PFSK-1 (cell line): ENCODE measurements around the gene VAT1L.

ENCODE experiments used
- FOXP2 ChIP-seq: optimal IDR thresholded peaks from 2 replicates; pipeline ENCODE3; 2011; ENCODE audit warnings: borderline replicate concordance, control low read depth, inconsistent platforms; ENCODE audit not compliant: insufficient read depth; ENCODE audit errors: extremely low read length, extremely low read depth
- POLR2AphosphoS5 ChIP-seq: IDR thresholded peaks from 2 replicates; pipeline ENCODE4 v1.6.1; 2012; ENCODE audit warnings: low read depth, mild to moderate bottlenecking, control low read depth, low read length, moderate library complexity
- SIN3A ChIP-seq: IDR thresholded peaks from 2 replicates; pipeline ENCODE4 v1.6.1; 2012; ENCODE audit warnings: mild to moderate bottlenecking, low read length, moderate library complexity, borderline replicate concordance; ENCODE audit not compliant: insufficient read depth
- TAF1 ChIP-seq: IDR thresholded peaks from 2 replicates; pipeline ENCODE4 v1.6.1; 2012; ENCODE audit warnings: low read length, control low read depth, borderline replicate concordance; ENCODE audit not compliant: insufficient read depth
- TF ChIP-seq, protein P1 (sequence below), 2 experiments: IDR thresholded peaks; 2 replicates each; pipeline versions ENCODE4 v1.6.1 to v1.8.0; 2011 to 2012; ENCODE audit warnings: low read depth in 2 of 2, low read length in 2 of 2, control low read depth in 1 of 2, inconsistent platforms in 1 of 2, mild to moderate bottlenecking in 1 of 2, moderate library complexity in 1 of 2; ENCODE audit not compliant: insufficient read depth in 1 of 2

The VAT1L gene

GRCh38 chr16:77970371-77970770 lies 182.0 kb downstream of the VAT1L start:
- TF ChIP-seq, protein P1, sequence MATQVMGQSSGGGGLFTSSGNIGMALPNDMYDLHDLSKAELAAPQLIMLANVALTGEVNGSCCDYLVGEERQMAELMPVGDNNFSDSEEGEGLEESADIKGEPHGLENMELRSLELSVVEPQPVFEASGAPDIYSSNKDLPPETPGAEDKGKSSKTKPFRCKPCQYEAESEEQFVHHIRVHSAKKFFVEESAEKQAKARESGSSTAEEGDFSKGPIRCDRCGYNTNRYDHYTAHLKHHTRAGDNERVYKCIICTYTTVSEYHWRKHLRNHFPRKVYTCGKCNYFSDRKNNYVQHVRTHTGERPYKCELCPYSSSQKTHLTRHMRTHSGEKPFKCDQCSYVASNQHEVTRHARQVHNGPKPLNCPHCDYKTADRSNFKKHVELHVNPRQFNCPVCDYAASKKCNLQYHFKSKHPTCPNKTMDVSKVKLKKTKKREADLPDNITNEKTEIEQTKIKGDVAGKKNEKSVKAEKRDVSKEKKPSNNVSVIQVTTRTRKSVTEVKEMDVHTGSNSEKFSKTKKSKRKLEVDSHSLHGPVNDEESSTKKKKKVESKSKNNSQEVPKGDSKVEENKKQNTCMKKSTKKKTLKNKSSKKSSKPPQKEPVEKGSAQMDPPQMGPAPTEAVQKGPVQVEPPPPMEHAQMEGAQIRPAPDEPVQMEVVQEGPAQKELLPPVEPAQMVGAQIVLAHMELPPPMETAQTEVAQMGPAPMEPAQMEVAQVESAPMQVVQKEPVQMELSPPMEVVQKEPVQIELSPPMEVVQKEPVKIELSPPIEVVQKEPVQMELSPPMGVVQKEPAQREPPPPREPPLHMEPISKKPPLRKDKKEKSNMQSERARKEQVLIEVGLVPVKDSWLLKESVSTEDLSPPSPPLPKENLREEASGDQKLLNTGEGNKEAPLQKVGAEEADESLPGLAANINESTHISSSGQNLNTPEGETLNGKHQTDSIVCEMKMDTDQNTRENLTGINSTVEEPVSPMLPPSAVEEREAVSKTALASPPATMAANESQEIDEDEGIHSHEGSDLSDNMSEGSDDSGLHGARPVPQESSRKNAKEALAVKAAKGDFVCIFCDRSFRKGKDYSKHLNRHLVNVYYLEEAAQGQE (IDR thresholded peaks at IDR 0.05; ENCODE audit: insufficient read depth in 1 of 2, low read depth in 2 of 2, low read length in 2 of 2) = no peak
- TF ChIP-seq TAF1 (no peak), FOXP2 (no peak), SIN3A (no peak), POLR2AphosphoS5 (no peak)

GRCh38 chr16:77971306-77972061 lies 183.1 kb downstream of the VAT1L start:
- TF ChIP-seq POLR2AphosphoS5 (no peak), TAF1 (no peak), FOXP2 (no peak), SIN3A (no peak)

GRCh38 chr16:77972062-77972392 lies 183.7 kb downstream of the VAT1L start:
- no peak for TF ChIP-seq SIN3A
- TF ChIP-seq, protein P1 (IDR thresholded peaks at IDR 0.05; ENCODE audit: insufficient read depth in 1 of 2, low read depth in 2 of 2, low read length in 2 of 2) = no peak
- TF ChIP-seq FOXP2 = no peak
- no peak for TF ChIP-seq TAF1
- no peak for TF ChIP-seq POLR2AphosphoS5

- no peak for TF ChIP-seq SIN3A
- TF ChIP-seq, protein P1 (IDR thresholded peaks at IDR 0.05; ENCODE audit: insufficient read depth in 1 of 2, low read depth in 2 of 2, low read length in 2 of 2) = peak; percentile 70 to 90
Observed at GRCh38 chr16:77974883-77975282, 186.5 kb downstream of the VAT1L start.

GRCh38 chr16:77975942-77976341 lies 187.6 kb downstream of the VAT1L start:
- TF ChIP-seq TAF1 (no peak), SIN3A (no peak), POLR2AphosphoS5 (no peak), FOXP2 (no peak)

DNA sequence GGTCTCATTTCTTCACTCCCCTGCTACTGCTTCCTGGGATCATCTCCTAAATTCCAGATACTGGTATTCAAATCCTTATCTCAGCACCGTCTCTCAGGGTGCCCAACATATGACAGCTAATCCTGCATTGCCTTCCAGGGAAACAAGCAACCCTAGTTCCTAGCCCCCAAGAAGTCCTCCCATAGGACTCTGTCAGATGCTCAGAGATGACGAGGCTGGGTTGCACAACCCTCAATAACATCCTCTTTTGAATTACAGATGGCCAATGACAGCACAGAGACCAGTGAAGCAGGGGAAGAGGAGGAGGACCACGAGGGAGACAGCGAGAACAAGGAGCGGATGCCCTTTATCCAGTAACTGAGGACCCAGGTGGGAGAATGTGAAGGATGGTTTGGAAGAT lies 189.0 kb downstream of the VAT1L start:
- TF ChIP-seq SIN3A (no peak), POLR2AphosphoS5 (no peak), TAF1 (no peak), FOXP2 (no peak)
- TF ChIP-seq, protein P1 (IDR thresholded peaks at IDR 0.05; ENCODE audit: insufficient read depth in 1 of 2, low read depth in 2 of 2, low read length in 2 of 2) = no peak
